ENCODE data around the gene AHSA1.

AHSA1 gene

DNA sequence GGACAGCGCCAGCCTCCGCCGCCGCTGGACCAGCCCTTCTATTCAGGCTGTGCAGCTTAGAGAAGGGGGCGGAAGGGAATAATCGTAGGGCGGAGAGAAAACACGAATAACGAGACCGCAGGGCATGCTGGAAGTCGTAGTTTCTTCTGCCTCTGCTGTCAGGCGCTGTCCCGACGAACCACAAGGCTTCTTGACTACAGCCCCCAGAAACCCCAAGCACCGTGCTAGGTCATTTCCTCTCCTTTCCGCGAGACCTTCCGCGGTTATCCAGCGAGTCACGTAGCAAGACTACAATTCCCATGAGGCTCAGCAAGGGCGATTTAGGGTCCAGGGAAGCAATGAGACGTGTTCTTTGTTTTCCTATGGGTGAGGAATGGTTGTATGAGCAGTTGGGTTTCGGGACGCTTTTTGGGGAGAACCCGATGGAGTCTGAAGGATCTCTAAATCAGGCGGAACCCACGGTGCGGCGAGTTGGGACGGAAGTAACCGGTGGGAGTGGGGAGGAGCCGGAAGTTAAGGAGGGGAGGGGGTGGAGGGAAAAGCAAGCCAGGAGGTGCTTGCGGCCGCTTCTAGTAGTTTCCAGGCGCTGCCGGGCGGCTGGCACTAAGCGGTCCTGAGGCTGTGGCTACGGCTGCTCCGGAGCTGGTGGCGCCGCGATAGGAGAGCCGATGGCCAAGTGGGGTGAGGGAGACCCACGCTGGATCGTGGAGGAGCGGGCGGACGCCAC is at the start of gene AHSA1, which contains the start of gene VIPAS39:
Gene AHSA1 (plus strand): TSS at position 572 of the 727 bp plus-strand sequence. CDS start 97 bp downstream, at position 669.
Gene VIPAS39 (minus strand): TSS at position 80 of the 727 bp plus-strand sequence. CDS start 3,499 bp downstream, outside the sequence.
- TF ChIP-seq, protein P1, sequence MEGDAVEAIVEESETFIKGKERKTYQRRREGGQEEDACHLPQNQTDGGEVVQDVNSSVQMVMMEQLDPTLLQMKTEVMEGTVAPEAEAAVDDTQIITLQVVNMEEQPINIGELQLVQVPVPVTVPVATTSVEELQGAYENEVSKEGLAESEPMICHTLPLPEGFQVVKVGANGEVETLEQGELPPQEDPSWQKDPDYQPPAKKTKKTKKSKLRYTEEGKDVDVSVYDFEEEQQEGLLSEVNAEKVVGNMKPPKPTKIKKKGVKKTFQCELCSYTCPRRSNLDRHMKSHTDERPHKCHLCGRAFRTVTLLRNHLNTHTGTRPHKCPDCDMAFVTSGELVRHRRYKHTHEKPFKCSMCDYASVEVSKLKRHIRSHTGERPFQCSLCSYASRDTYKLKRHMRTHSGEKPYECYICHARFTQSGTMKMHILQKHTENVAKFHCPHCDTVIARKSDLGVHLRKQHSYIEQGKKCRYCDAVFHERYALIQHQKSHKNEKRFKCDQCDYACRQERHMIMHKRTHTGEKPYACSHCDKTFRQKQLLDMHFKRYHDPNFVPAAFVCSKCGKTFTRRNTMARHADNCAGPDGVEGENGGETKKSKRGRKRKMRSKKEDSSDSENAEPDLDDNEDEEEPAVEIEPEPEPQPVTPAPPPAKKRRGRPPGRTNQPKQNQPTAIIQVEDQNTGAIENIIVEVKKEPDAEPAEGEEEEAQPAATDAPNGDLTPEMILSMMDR (IDR thresholded peaks at IDR 0.05), result no peak

- TF ChIP-seq, protein P1 (IDR thresholded peaks at IDR 0.05), result peak; percentile 16; the same call in 1 of the 2 replicates
Observed at GRCh38 chr14:77409131-77409533, 48.8 kb upstream of the AHSA1 start.

DNA sequence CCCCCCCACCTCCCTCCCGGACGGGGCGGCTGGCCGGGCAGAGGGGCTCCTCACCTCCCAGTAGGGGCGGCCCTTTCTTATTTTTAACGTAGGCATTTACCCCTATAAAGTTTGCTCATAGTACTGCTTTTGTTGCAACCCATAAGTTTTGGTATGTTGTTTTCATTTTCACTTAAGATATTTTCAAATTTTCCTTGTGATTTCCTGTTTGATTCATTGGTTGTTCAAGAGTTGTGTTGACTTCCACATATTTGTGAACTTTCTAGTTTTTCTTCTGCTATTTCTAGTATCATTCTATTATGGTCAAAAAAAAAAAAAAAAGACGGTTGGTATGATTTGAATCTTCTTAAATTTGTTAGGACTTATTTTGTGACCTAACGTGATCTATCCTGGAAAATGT is 41.1 kb upstream of the AHSA1 start:
- TF ChIP-seq, protein P1 (IDR thresholded peaks at IDR 0.05), result no peak

- TF ChIP-seq, protein P1 (IDR thresholded peaks at IDR 0.05), result no peak
Observed at GRCh38 chr14:77421201-77421600, 36.7 kb upstream of the AHSA1 start.

DNA sequence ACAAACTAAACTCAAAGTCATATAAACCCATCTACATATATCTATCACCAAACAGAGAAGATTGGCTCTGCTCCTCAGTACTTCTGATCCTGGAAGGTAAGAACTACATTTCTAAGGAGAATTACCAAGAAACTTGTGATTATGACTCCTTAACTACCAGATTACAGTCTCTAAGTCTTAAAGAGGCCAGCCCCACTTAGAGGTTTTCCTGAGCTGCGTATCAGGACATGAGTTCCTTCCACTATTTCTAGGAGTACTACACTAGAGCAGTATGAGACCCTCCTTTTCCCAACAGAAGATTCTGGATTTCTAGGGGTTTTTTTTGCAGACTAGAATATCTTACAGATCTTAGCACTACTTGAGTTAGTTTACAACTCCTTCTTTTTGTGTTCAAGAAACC is 34.5 kb upstream of the AHSA1 start, which contains the start of gene NOXRED1:
Gene NOXRED1 (minus strand): TSS at position 101 of the 400 bp plus-strand sequence. CDS start 634 bp downstream, outside the sequence.
- TF ChIP-seq, protein P1 (IDR thresholded peaks at IDR 0.05), result no peak

- TF ChIP-seq, protein P1 (IDR thresholded peaks at IDR 0.05), result no peak
Observed at GRCh38 chr14:77424862-77425261, 33.0 kb upstream of the AHSA1 start.

DNA sequence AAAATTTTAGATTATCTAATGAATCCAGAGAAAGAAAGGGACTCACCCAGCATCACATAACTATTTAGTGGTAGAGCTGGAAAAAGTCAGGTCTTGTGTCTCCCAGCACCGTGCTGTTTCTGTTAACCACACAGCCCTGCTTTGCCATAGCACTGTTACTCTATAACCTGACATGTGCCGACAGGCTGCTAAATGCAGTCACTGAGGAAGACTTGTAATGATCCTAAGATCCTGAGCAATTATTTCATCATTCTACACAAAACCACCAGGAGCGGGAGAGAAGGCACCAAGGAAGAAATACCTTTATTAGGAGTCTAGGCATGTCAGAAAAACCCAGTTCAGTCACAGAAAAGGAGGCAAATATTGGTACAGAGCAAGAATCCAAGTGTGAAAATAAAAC is 31.5 kb upstream of the AHSA1 start:
- TF ChIP-seq, protein P1 (IDR thresholded peaks at IDR 0.05), result no peak
